Activated CD4-positive, alpha-beta memory T cell treated with anti-CD3 and anti-CD28 coated beads for 36 hours (primary cell): Measurements from ENCODE around the gene MUCL3. TPM values are rescaled to one million over a fixed set of nuclear protein-coding genes. Genes with fewer than 3 reads are reported as not detected.

Experiments
- CTCF ChIA-PET: fragments of 350-600 bp; sonication (Branson Sonifier 250); formaldehyde crosslinking; loops from one replicate; lab custom pipeline; 2021; ENCODE audit warnings: antibody characterized with exemption, inconsistent platforms; lab: Charles Lee
- POLR2A ChIA-PET: fragments of 350-600 bp; sonication (Branson Sonifier 250); formaldehyde crosslinking; loops from one replicate; lab custom pipeline; 2021; ENCODE audit warnings: antibody characterized with exemption; lab: Charles Lee
- DNase-seq: peaks from one replicate; pipeline ENCODE4 v3.0.0-alpha.2; 2020
- H3K27ac Mint-ChIP-seq: one replicate; pipeline ENCODE4 v1.8.0; 2021; ENCODE audit warnings: mixed read lengths
- H3K27me3 Mint-ChIP-seq: one replicate; pipeline ENCODE4 v1.8.0; 2021; ENCODE audit warnings: mixed read lengths
- H3K36me3 Mint-ChIP-seq: one replicate; pipeline ENCODE4 v1.8.0; 2021; ENCODE audit warnings: mixed read lengths
- H3K4me1 Mint-ChIP-seq: one replicate; pipeline ENCODE4 v1.8.0; 2021; ENCODE audit warnings: low read depth, mixed read lengths
- H3K4me3 Mint-ChIP-seq: one replicate; pipeline ENCODE4 v1.8.0; 2021; ENCODE audit warnings: mild to moderate bottlenecking, mixed read lengths
- H3K9me3 Mint-ChIP-seq: one replicate; pipeline ENCODE4 v1.8.0; 2021; ENCODE audit warnings: mixed read lengths
- intact Hi-C: fragments of 100-400 bp; cut with micrococcal nuclease; formaldehyde crosslinking; loops from one replicate; pipeline ENCODE4 v1.15.1; 2023
- total RNA-seq, 2 experiments: library from RNA; stranded (reverse); gene quantifications; one replicate each; pipeline ENCODE4 v1.2.3, GENCODE V29; 2021

Gene MUCL3
- total RNA-seq, 2 experiments from 2014 or later, result not detected

DNA sequence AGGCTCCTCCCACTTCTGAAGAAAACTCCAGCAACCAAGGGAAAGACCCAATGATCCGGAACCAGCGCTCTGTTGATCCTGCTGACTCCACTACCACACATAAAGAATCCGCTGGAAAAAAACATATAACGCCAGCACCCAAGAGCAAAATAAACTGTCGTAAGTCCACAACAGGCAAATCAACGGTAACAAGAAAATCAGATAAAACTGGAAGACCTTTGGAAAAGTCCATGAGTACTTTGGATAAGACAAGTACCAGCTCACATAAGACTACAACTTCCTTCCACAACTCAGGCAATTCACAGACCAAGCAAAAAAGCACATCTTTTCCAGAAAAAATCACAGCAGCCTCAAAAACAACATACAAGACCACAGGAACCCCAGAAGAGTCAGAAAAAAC lies 8.0 kb downstream of the MUCL3 start:
- Mint-ChIP-seq H3K4me1 (no peaks in the 10 kb centered on the region), H3K9me3 (no peaks in the 10 kb centered on the region), H3K4me3 (no peak overlapping the region), H3K27ac (no peak overlapping the region), H3K36me3 (no peaks in the 10 kb centered on the region), H3K27me3 (peaks cover 42% of the 10 kb centered on the region)
- DNase-seq, result no peak
- ChIA-PET POLR2A (no interaction called here), CTCF (interaction anchor here (0.7 kb wide), 1 partner anchor 270 kb away, joined by 4 read pairs; no protein-coding TSS in a partner anchor)
- intact Hi-C loops, result no loop called here

DNA sequence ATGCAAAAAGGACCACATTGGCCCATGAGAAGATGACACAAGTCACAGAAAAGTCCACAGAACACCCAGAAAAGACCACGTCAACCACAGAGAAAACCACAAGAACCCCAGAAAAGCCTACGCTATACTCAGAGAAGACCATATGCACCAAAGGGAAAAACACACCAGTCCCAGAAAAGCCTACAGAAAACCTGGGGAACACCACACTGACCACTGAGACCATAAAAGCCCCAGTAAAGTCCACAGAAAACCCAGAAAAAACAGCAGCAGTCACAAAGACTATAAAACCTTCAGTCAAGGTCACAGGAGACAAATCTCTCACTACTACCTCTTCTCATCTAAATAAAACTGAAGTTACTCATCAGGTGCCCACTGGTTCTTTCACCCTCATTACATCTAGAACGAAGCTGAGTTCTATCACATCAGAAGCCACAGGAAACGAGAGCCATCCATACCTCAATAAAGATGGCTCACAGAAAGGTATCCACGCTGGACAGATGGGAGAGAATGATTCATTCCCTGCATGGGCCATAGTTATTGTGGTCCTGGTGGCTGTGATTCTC lies 11.2 kb downstream of the MUCL3 start:
- no peaks in the 10 kb centered on the region for H3K9me3 Mint-ChIP-seq
- ChIA-PET CTCF (interaction anchor here (1.0 kb wide), 1 partner anchor 128 kb away, joined by 3 read pairs; no protein-coding TSS in a partner anchor), POLR2A (no interaction called here)
- H3K4me1 Mint-ChIP-seq, result peaks cover 6% of the 10 kb centered on the region
- H3K27me3 Mint-ChIP-seq, result peaks cover 25% of the 10 kb centered on the region
- intact Hi-C loops, result no loop called here
- no peak overlapping the region for H3K27ac Mint-ChIP-seq
- H3K36me3 Mint-ChIP-seq, result no peaks in the 10 kb centered on the region
- no peak overlapping the region for H3K4me3 Mint-ChIP-seq
- DNase-seq, result no peak

GRCh38 chr6:30954631-30955366 lies 14.0 kb downstream of the MUCL3 start:
- Mint-ChIP-seq H3K27ac (no peak overlapping the region), H3K4me1 (peaks cover 6% of the 10 kb centered on the region), H3K9me3 (no peaks in the 10 kb centered on the region), H3K27me3 (peaks cover 7% of the 10 kb centered on the region), H3K4me3 (peak overlapping the region; percentile 66), H3K36me3 (no peaks in the 10 kb centered on the region)
- no peak for DNase-seq
- CTCF ChIA-PET, result interaction anchor here (0.9 to 2.3 kb wide), 4 partner anchors 90 to 133 kb away, joined by 3 to 21 read pairs (median 4); no protein-coding TSS in a partner anchor
- POLR2A ChIA-PET, result interaction anchor here (1.1 kb wide), 2 partner anchors 47 to 135 kb away, joined by 3 read pairs; partner anchors contain the start of gene GTF2H4
- intact Hi-C loops, result no loop called here

DNA sequence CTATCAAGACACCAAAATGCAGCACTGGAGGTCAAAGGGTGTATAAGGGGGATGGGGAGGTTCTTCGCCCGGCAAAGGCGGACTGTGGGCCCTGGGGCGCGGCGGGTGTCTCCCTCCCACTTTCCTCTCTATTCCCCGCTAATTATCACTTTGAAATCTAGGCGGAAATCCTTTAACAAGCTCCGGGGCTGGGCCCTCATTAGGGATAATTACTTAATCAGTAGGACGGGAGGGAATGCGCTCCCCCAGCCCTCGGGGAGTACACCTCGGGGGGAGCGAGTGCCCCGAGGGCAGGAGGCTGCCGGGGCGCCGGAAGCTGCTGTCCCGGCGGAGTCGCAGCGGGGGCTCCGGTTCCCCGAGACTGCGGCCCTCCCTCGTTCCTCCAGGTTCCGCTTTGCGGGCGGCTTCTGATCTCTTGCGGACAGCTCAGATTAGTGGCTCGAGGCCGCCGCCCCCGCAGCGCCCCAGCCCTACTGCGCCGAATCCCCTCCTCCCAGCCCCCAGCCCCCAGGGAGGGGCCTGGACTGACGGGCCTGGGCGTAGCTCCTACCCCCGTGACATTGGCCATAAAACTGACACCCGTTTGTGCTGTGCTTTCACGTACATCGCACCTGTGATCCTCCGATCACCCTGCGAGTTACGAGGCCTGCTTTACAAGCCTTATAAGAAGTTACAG lies 14.7 kb downstream of the MUCL3 start:
- Mint-ChIP-seq H3K27ac (no peak overlapping the region), H3K36me3 (no peaks in the 10 kb centered on the region), H3K4me1 (peaks cover 6% of the 10 kb centered on the region), H3K4me3 (peak overlapping the region; percentile 66), H3K9me3 (no peaks in the 10 kb centered on the region), H3K27me3 (peaks cover under 1% of the 10 kb centered on the region)
- POLR2A ChIA-PET, result interaction anchor here (0.8 to 1.2 kb wide), 4 partner anchors 9 to 136 kb away, joined by 3 read pairs; partner anchors contain the start of gene GTF2H4
- CTCF ChIA-PET, result interaction anchor here (0.9 to 2.3 kb wide), 6 partner anchors 89 to 182 kb away, joined by 3 to 21 read pairs (median 4); no protein-coding TSS in a partner anchor
- peak; percentile 82 for DNase-seq
- intact Hi-C loops, result no loop called here

DNA sequence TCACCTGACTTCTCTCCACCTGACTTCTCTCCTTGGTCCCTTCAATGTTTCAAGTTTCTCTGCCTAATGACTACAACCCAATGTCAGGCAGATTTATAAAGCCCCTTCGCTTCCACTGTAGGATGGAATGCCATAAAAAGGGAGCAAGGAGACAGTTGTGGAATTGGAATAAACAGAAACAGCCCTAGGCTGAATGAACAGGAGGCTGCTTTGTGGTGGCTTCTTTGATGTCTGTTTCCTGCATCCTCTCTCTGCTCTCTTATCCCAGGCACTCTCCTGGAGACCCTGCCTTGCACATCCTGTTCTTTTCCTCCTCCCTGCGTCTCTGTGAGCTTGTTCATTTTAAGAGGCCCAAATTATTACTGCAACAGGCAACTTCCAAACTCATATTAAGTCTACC lies 16.9 kb downstream of the MUCL3 start:
- DNase-seq, result no peak
- Mint-ChIP-seq H3K4me1 (peaks cover 6% of the 10 kb centered on the region), H3K9me3 (no peaks in the 10 kb centered on the region), H3K27me3 (peaks cover 2% of the 10 kb centered on the region), H3K4me3 (no peak overlapping the region), H3K27ac (no peak overlapping the region), H3K36me3 (no peaks in the 10 kb centered on the region)
- ChIA-PET CTCF (interaction anchor here (0.9 kb wide), 1 partner anchor 30 kb away, joined by 3 read pairs; no protein-coding TSS in a partner anchor), POLR2A (no interaction called here)
- intact Hi-C loops, result no loop called here

DNA sequence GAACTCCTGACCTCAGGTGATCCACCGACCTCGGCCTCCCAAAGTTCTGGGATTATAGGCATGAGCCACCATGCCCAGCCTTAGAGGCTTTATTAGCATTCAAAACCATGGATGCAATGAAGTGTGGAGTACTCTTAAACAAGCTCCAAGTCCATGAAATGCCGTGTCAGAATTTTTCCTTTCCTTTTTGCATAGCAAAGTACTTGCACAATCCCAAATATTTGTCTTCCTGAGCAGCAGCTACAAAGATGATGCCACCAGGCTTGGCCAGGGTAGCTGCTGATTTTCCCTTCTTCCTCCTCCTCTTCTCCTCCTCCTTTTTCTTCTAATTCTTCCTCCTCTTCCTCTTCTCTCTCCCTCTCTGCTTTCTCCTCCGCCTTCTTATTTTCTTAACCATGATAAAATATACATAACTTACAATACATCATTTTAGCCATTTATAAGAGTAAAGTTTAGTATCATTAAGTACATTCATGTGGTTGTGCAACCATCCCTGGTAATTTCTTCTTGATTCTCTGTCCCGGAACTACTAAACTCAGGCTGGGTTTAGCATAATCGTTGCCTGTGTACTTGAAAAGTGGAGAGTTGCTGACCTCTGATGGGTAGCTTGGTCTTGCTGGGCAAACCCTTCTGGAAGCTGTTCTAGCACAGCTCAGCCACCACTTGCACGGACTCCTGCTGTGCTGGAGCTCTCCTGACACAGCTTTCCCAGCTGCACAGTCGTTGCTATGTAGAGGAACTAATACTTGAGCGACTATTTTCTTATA lies 20.3 kb downstream of the MUCL3 start:
- CTCF ChIA-PET, result interaction anchor here (0.5 to 0.8 kb wide), 2 partner anchors 24 to 96 kb away, joined by 3 read pairs; no protein-coding TSS in a partner anchor
- no peak overlapping the region for H3K27ac Mint-ChIP-seq

GRCh38 chr6:30962716-30963115 lies 21.9 kb downstream of the MUCL3 start:
- Mint-ChIP-seq H3K4me3 (no peak overlapping the region), H3K27me3 (peaks cover 13% of the 10 kb centered on the region), H3K36me3 (no peaks in the 10 kb centered on the region), H3K27ac (no peak overlapping the region), H3K9me3 (no peaks in the 10 kb centered on the region), H3K4me1 (peaks cover 8% of the 10 kb centered on the region)
- no peak for DNase-seq
- ChIA-PET CTCF (no interaction called here), POLR2A (no interaction called here)
- intact Hi-C loops, result no loop called here

More for the DNA sequence above, 20.3 kb downstream of the MUCL3 start:
- no peak for DNase-seq
- Mint-ChIP-seq H3K27me3 (peaks cover 13% of the 10 kb centered on the region), H3K4me1 (peaks cover 8% of the 10 kb centered on the region), H3K4me3 (no peak overlapping the region), H3K9me3 (no peaks in the 10 kb centered on the region), H3K36me3 (no peaks in the 10 kb centered on the region)
- POLR2A ChIA-PET, result no interaction called here
- intact Hi-C loops, result no loop called here

- H3K36me3 Mint-ChIP-seq, result no peaks in the 10 kb centered on the region
- no peak overlapping the region for H3K27ac Mint-ChIP-seq
- ChIA-PET CTCF (no interaction called here), POLR2A (no interaction called here)
- H3K4me3 Mint-ChIP-seq, result no peak overlapping the region
- H3K9me3 Mint-ChIP-seq, result no peaks in the 10 kb centered on the region
- H3K27me3 Mint-ChIP-seq, result peaks cover 13% of the 10 kb centered on the region
- peaks cover 8% of the 10 kb centered on the region for H3K4me1 Mint-ChIP-seq
- no peak for DNase-seq
- intact Hi-C loops, result no loop called here
These were observed 22.9 kb downstream of the MUCL3 start for GRCh38 chr6:30963641-30964040.

GRCh38 chr6:30964075-30964474 lies 23.3 kb downstream of the MUCL3 start:
- H3K4me3 Mint-ChIP-seq, result no peak overlapping the region
- no peaks in the 10 kb centered on the region for H3K9me3 Mint-ChIP-seq
- no peak overlapping the region for H3K27ac Mint-ChIP-seq
- intact Hi-C loops, result no loop called here
- ChIA-PET CTCF (interaction anchor here (0.8 kb wide), 1 partner anchor 18 kb away, joined by 3 read pairs; no protein-coding TSS in a partner anchor), POLR2A (interaction anchor here (0.5 kb wide), 1 partner anchor 230 kb away, joined by 5 read pairs; no protein-coding TSS in a partner anchor)
- peaks cover 13% of the 10 kb centered on the region for H3K27me3 Mint-ChIP-seq
- peak; percentile 56 for DNase-seq
- peaks cover 8% of the 10 kb centered on the region for H3K4me1 Mint-ChIP-seq
- H3K36me3 Mint-ChIP-seq, result no peaks in the 10 kb centered on the region

DNA sequence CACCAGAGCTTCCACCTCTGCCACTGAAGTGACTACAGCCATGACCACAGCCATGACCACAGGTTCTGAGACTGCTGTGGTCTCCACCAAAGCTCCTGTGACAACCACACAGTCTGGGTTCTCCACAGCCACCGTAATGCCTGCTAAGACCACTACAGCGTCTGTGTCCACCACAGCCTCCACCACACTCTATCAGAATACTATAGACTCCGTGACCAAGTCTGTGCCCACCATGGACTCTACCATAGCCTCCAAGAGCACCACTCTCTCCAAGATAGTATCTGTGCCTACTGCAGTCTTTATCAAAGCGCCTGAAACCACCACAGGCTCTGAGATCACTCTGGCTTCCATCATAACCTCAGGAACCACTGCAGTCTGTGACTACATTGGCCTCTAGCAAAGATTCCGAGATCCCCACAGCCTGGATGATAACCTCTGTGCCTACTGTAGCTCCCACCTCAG lies 24.4 kb downstream of the MUCL3 start:
- no peaks in the 10 kb centered on the region for H3K9me3 Mint-ChIP-seq
- H3K27ac Mint-ChIP-seq, result no peak overlapping the region
- no peaks in the 10 kb centered on the region for H3K36me3 Mint-ChIP-seq
- intact Hi-C loops, result no loop called here
- DNase-seq, result no peak
- POLR2A ChIA-PET, result no interaction called here
- CTCF ChIA-PET, result no interaction called here
- no peak overlapping the region for H3K4me3 Mint-ChIP-seq
- peaks cover 8% of the 10 kb centered on the region for H3K4me1 Mint-ChIP-seq
- peaks cover 13% of the 10 kb centered on the region for H3K27me3 Mint-ChIP-seq

- H3K9me3 Mint-ChIP-seq, result no peaks in the 10 kb centered on the region
- ChIA-PET POLR2A (no interaction called here), CTCF (no interaction called here)
- H3K4me1 Mint-ChIP-seq, result peaks cover 8% of the 10 kb centered on the region
- H3K36me3 Mint-ChIP-seq, result no peaks in the 10 kb centered on the region
- no peak for DNase-seq
- H3K27ac Mint-ChIP-seq, result no peak overlapping the region
- no peak overlapping the region for H3K4me3 Mint-ChIP-seq
- intact Hi-C loops, result no loop called here
- peaks cover 13% of the 10 kb centered on the region for H3K27me3 Mint-ChIP-seq
These were observed 25.4 kb downstream of the MUCL3 start for GRCh38 chr6:30966154-30966553.
